Measurements from ENCODE around the gene COL23A1. TPM values are rescaled to one million over a fixed set of nuclear protein-coding genes. Genes with fewer than 3 reads are reported as not detected.

COL23A1 gene
- total RNA-seq, 4 donors from 2014 or later, result 0.93 to 4.6 (median 2.4) TPM

DNA sequence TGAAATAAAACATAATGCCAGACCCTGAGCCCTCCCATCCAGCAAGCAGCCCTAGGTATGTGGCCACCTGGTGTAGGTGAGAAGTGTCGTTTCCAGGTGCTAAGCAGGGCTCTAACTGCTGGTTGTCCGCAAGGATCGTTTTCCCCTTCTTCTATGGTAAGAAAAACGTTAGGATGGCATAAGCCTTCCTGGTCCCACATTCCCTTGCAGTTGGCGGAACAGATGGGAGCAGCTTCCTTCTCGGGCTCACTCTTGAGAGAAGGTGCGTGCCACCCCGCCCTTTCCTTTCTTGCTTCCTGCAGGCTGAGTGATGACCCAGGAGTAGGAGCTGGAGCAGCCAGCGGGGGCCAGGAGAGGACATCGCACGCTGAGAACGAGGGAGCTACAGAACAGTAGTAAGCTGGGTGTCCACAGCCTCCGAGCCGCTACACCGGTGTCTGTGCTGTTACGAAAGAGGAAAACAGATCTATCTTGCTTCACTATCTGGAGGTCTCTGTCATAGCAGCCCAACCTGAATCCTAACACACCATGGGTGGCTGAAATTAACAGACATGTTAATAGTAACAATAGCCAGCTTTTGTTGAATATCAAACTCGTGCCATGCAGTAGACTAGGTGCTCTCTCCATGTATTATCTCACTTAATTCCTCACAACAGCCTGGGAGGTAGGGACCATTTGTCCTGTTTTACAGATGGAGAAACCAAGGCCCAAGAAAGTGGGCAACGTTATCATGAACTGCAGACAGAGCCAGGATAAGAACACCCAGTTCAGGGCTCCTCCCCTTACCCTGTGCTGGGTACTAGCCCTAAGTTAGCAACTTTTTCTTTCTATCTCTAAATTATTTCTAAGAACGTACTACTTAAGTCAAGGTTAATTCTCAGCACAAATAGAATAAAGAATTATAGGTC is 139.8 kb downstream of the COL23A1 start:
- H3K27ac ChIP-seq, result no peak overlapping the region
- WGBS, 2 donors (ENCODE audit: low coverage in 1 of 2), result 79 to 90% methylated on average over 12 to 14 of the region's 19 CpGs
- H3K4me3 ChIP-seq, result no peak overlapping the region
- H3K27me3 ChIP-seq, result peaks cover 6% of the 10 kb centered on the region
- H3K36me3 ChIP-seq, result no peaks in the 10 kb centered on the region
- no peak for ATAC-seq
- H3K9me3 ChIP-seq, result no peaks in the 10 kb centered on the region
- no peaks in the 10 kb centered on the region for H3K4me1 ChIP-seq
- TF ChIP-seq POLR2A (IDR thresholded peaks at IDR 0.05), result no peak
- TF ChIP-seq POLR2AphosphoS5 (IDR thresholded peaks at IDR 0.05), result no peak
- TF ChIP-seq, protein P1, sequence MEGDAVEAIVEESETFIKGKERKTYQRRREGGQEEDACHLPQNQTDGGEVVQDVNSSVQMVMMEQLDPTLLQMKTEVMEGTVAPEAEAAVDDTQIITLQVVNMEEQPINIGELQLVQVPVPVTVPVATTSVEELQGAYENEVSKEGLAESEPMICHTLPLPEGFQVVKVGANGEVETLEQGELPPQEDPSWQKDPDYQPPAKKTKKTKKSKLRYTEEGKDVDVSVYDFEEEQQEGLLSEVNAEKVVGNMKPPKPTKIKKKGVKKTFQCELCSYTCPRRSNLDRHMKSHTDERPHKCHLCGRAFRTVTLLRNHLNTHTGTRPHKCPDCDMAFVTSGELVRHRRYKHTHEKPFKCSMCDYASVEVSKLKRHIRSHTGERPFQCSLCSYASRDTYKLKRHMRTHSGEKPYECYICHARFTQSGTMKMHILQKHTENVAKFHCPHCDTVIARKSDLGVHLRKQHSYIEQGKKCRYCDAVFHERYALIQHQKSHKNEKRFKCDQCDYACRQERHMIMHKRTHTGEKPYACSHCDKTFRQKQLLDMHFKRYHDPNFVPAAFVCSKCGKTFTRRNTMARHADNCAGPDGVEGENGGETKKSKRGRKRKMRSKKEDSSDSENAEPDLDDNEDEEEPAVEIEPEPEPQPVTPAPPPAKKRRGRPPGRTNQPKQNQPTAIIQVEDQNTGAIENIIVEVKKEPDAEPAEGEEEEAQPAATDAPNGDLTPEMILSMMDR (IDR thresholded peaks at IDR 0.05), result no peak
- TF ChIP-seq EP300 (IDR thresholded peaks at IDR 0.05), result no peak

DNA sequence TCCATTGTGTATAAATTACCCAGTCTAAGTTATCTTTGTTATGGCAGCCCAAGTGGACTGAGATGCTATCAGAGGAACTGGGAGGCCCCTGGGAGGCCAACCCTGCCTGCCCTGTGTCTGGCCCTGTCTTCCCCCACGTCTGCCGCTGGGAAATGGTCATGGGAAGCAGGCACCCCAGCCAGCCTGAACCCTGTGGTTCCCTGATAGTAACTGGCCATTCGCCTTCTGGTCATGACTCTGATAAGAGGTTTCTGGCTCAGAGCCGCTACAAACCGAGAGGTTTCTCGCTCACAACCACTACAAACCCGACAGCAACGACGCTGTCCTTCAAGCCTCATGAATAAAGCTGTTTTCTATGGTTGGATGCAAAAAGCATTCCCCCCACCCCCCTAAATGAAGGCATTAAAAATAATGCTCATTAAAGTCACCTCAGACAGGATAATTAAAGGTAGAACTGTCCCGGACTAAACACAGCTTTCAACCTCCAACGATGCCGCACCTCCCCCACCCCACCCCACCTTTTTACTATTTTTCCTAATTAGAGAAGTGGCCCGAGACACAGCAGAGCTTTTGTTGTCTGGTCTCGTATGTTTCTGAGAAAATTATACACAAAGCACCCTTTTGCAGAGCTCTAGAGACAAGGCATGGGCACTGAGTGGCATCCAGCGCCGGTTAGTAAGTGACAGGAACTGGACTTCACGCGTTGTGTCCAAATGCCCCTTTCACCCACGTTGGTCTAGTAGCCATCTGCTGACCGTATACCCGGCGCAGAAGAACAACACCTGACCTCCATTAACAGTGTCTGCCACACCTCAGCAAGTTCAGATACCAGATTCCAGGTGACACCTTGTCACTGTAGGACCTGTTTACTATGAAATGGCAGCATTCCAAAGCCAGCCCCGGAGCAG is 140.8 kb downstream of the COL23A1 start:
- no peak for ATAC-seq
- no peak overlapping the region for H3K27ac ChIP-seq
- peaks cover 6% of the 10 kb centered on the region for H3K27me3 ChIP-seq
- no peaks in the 10 kb centered on the region for H3K36me3 ChIP-seq
- H3K4me1 ChIP-seq, result no peaks in the 10 kb centered on the region
- TF ChIP-seq EP300 (IDR thresholded peaks at IDR 0.05) (no peak), POLR2A (IDR thresholded peaks at IDR 0.05) (no peak)
- WGBS, 2 donors (ENCODE audit: low coverage in 1 of 2), result 78 to 80% methylated on average over 3 to 16 of the region's 23 CpGs
- H3K4me3 ChIP-seq, result no peak overlapping the region
- H3K9me3 ChIP-seq, result no peaks in the 10 kb centered on the region

DNA sequence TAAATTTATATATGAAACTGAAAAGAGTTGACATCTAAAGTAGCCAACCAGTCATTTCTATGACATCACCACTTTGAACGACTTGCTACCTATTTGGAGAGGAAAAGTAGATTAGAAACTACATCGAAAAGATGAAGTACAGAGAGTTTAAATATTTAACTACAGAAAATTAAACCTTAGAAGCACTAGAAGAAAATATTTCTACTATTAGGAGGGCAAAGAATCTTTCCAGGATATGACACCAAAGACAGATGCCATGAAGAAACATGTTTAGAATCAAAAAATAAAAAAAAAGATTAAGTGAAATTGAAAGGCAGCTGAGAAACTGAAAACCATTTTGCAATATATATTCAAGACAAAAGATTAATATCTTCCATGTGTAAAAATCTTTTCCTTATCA is 144.7 kb downstream of the COL23A1 start:
- no peak for TF ChIP-seq EP300 (IDR thresholded peaks at IDR 0.05)
- no peak for TF ChIP-seq POLR2AphosphoS5 (IDR thresholded peaks at IDR 0.05)
- TF ChIP-seq POLR2A (IDR thresholded peaks at IDR 0.05), result no peak
- WGBS, 2 donors (ENCODE audit: low coverage in 1 of 2), result 81 to 89% methylated on average over 2 of the region's 2 CpGs
- no peak for ATAC-seq
- Histone ChIP-seq H3K4me1 (no peaks in the 10 kb centered on the region), H3K9me3 (no peaks in the 10 kb centered on the region), H3K27ac (no peak overlapping the region), H3K27me3 (peaks cover 6% of the 10 kb centered on the region), H3K36me3 (no peaks in the 10 kb centered on the region), H3K4me3 (no peak overlapping the region)

DNA sequence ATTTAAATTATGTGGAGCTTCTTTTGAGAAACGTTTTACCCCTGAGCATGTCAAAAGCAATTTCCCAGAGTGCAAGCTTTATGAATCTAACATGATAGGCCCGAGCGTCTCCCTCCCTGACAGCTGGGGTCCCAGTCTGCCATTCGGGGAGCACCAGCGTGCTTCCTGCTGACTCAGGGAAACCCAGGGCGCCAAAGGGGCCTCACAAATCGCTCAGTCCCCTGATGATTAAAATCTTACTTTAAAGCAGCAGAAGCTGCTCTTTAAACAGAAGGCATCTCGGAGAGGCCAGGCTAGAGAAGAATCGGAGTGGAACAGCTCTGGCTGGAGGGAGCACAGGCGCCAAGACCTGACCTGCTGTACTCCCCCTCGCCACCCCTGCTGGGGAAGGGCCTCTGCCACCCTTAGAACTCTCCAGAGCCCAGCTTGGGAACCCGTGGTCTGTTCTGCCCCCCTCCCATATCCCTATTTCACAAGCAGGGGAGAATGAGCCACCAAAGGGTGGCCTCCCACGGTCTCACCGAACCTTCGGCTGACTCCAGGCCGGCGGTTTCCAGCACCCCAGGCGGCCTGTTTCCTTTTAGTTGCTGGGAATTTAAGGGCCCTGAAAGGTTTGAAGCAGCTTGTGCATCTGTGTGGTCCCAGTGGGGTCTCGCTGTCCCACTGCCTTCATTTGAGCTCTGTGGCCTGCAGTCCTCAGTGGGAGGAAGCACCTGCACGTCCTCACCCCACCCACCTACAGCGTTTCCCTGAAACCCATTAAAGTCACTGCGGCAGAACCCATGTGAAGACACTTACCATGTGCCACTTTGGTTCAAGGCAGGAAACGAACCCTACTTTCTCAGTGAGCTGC is 147.6 kb downstream of the COL23A1 start:
- WGBS, 2 donors (ENCODE audit: low coverage in 1 of 2), result 85 to 90% methylated on average over 6 to 13 of the region's 23 CpGs
- Histone ChIP-seq H3K9me3 (no peaks in the 10 kb centered on the region), H3K36me3 (no peaks in the 10 kb centered on the region), H3K4me3 (no peak overlapping the region), H3K4me1 (no peaks in the 10 kb centered on the region), H3K27me3 (no peaks in the 10 kb centered on the region), H3K27ac (no peak overlapping the region)
- ATAC-seq, result no peak
- TF ChIP-seq EP300 (IDR thresholded peaks at IDR 0.05) (no peak), POLR2AphosphoS5 (IDR thresholded peaks at IDR 0.05) (no peak), POLR2A (IDR thresholded peaks at IDR 0.05) (no peak)
- TF ChIP-seq, protein P1 (IDR thresholded peaks at IDR 0.05), result no peak

DNA sequence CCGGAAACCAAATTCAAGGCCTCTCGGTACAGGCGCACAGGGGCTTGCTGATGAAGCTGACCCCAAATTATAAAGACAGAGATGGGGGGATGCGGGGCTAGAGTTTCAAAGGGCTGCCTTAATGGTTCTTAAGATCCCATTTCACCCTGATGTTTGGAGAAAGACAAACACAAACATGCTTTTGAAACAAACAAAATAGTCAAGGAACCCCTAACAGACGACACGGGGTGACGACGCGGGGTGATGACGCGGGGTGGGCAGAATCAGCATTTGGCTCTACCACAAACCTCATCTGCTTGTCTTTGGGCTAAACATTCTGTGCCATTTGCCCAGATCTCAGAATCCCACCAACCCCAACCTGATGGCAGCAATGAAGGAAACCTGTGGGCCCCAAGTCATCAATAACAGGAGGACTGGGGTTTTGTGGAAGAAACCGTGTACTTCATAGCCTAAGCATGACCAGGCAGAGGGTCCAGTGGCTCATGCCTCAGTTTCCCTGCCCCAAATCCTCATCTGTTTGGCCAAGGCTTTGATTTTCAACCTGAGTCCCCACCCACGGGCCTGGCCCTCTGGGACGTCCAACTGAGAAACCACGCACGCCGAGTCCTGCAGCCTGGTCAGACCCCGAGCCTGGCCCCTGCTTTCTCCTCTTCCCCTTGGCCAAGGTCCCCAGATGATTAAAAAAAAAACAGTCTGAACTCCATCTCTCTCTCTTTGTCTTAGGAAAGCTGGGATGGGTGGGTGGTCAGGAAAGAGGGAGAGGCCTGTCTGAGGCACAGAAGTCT is 148.5 kb downstream of the COL23A1 start:
- ATAC-seq, result no peak
- Histone ChIP-seq H3K9me3 (no peaks in the 10 kb centered on the region), H3K4me1 (no peaks in the 10 kb centered on the region), H3K27ac (no peak overlapping the region), H3K36me3 (no peaks in the 10 kb centered on the region), H3K27me3 (no peaks in the 10 kb centered on the region), H3K4me3 (no peak overlapping the region)
- TF ChIP-seq, protein P1 (IDR thresholded peaks at IDR 0.05), result no peak
- TF ChIP-seq POLR2A (IDR thresholded peaks at IDR 0.05) (no peak), EP300 (IDR thresholded peaks at IDR 0.05) (no peak), POLR2AphosphoS5 (IDR thresholded peaks at IDR 0.05) (no peak)
- 92 to 97% methylated on average over 6 to 11 of the region's 18 CpGs for WGBS, 2 donors (ENCODE audit: low coverage in 1 of 2)

Measured in gastroesophageal sphincter (tissue), 4 donors.